ENCODE data around the gene ADAMTS16. TPM values are rescaled to one million over a fixed set of nuclear protein-coding genes. Genes with fewer than 3 reads are reported as not detected.

Gene ADAMTS16
- total and polyA plus RNA-seq, 4 donors: 5.0 to 12.3 (median 6.5) TPM

- H3K27ac ChIP-seq (ENCODE audit: low read depth, low read length): peak overlapping the region; percentile 19
- no peaks in the 10 kb centered on the region for H3K27me3 ChIP-seq (ENCODE audit: control insufficient read depth, insufficient read depth, low read length)
- no peaks in the 10 kb centered on the region for H3K36me3 ChIP-seq (ENCODE audit: control insufficient read depth, insufficient read depth, low read length)
- DNase-seq (ENCODE audit: low read depth in 4 of 6, low spot score in 6 of 6): peak in 1 of 6 donors; percentile 42
- H3K4me1 ChIP-seq (ENCODE audit: control insufficient read depth, insufficient read depth, low read length): peaks cover 23% of the 10 kb centered on the region
- WGBS (ENCODE audit: insufficient coverage): 49% methylated on average over 5 of the region's 9 CpGs
- H3K9me3 ChIP-seq (ENCODE audit: control insufficient read depth, insufficient read depth, low read length): no peaks in the 10 kb centered on the region
- no peak overlapping the region for H3K4me3 ChIP-seq (ENCODE audit: low read depth, low read length)
These were observed 157.4 kb downstream of the ADAMTS16 start for GRCh38 chr5:5297432-5298067.

- Histone ChIP-seq H3K4me3 (ENCODE audit: low read depth, low read length) (no peak overlapping the region), H3K27ac (ENCODE audit: low read depth, low read length) (peak overlapping the region; percentile 19), H3K4me1 (ENCODE audit: control insufficient read depth, insufficient read depth, low read length) (peaks cover 23% of the 10 kb centered on the region), H3K9me3 (ENCODE audit: control insufficient read depth, insufficient read depth, low read length) (no peaks in the 10 kb centered on the region), H3K36me3 (ENCODE audit: control insufficient read depth, insufficient read depth, low read length) (peaks cover under 1% of the 10 kb centered on the region), H3K27me3 (ENCODE audit: control insufficient read depth, insufficient read depth, low read length) (no peaks in the 10 kb centered on the region)
- peak in 2 of 6 donors; percentile 34 for DNase-seq (ENCODE audit: low read depth in 4 of 6, low spot score in 6 of 6)
- 60% methylated on average over 1 of the region's 4 CpGs for WGBS (ENCODE audit: insufficient coverage)
These were observed 158.0 kb downstream of the ADAMTS16 start for GRCh38 chr5:5298068-5298633.

GRCh38 chr5:5298841-5299541 lies 158.9 kb downstream of the ADAMTS16 start:
- WGBS (ENCODE audit: insufficient coverage): 61% methylated on average over 10 of the region's 13 CpGs
- DNase-seq (ENCODE audit: low read depth in 4 of 6, low spot score in 6 of 6): peak in 2 of 6 donors; percentile 42 to 66
- Histone ChIP-seq H3K27ac (ENCODE audit: low read depth, low read length) (no peak overlapping the region), H3K27me3 (ENCODE audit: control insufficient read depth, insufficient read depth, low read length) (no peaks in the 10 kb centered on the region), H3K9me3 (ENCODE audit: control insufficient read depth, insufficient read depth, low read length) (no peaks in the 10 kb centered on the region), H3K36me3 (ENCODE audit: control insufficient read depth, insufficient read depth, low read length) (peaks cover 5% of the 10 kb centered on the region), H3K4me1 (ENCODE audit: control insufficient read depth, insufficient read depth, low read length) (peaks cover 23% of the 10 kb centered on the region), H3K4me3 (ENCODE audit: low read depth, low read length) (no peak overlapping the region)

GRCh38 chr5:5301176-5301575 lies 161.0 kb downstream of the ADAMTS16 start:
- H3K27ac ChIP-seq (ENCODE audit: low read depth, low read length): no peak overlapping the region
- no peaks in the 10 kb centered on the region for H3K9me3 ChIP-seq (ENCODE audit: control insufficient read depth, insufficient read depth, low read length)
- no peak for DNase-seq (ENCODE audit: low read depth in 4 of 6, low spot score in 6 of 6)
- H3K4me3 ChIP-seq (ENCODE audit: low read depth, low read length): no peak overlapping the region
- WGBS (ENCODE audit: insufficient coverage): 46% methylated on average over 2 of the region's 3 CpGs
- peaks cover 5% of the 10 kb centered on the region for H3K36me3 ChIP-seq (ENCODE audit: control insufficient read depth, insufficient read depth, low read length)
- H3K4me1 ChIP-seq (ENCODE audit: control insufficient read depth, insufficient read depth, low read length): peaks cover 27% of the 10 kb centered on the region
- peaks cover 2% of the 10 kb centered on the region for H3K27me3 ChIP-seq (ENCODE audit: control insufficient read depth, insufficient read depth, low read length)

GRCh38 chr5:5302201-5302600 lies 162.1 kb downstream of the ADAMTS16 start:
- Histone ChIP-seq H3K36me3 (ENCODE audit: control insufficient read depth, insufficient read depth, low read length) (peaks cover 11% of the 10 kb centered on the region), H3K27ac (ENCODE audit: low read depth, low read length) (no peak overlapping the region), H3K4me3 (ENCODE audit: low read depth, low read length) (no peak overlapping the region), H3K4me1 (ENCODE audit: control insufficient read depth, insufficient read depth, low read length) (peaks cover 34% of the 10 kb centered on the region), H3K9me3 (ENCODE audit: control insufficient read depth, insufficient read depth, low read length) (no peaks in the 10 kb centered on the region), H3K27me3 (ENCODE audit: control insufficient read depth, insufficient read depth, low read length) (peaks cover 2% of the 10 kb centered on the region)
- WGBS (ENCODE audit: insufficient coverage): 40% methylated on average over 1 of the region's 4 CpGs
- no peak for DNase-seq (ENCODE audit: low read depth in 4 of 6, low spot score in 6 of 6)

GRCh38 chr5:5303242-5303641 lies 163.1 kb downstream of the ADAMTS16 start:
- DNase-seq (ENCODE audit: low read depth in 4 of 6, low spot score in 6 of 6): no peak
- H3K4me1 ChIP-seq (ENCODE audit: control insufficient read depth, insufficient read depth, low read length): peaks cover 25% of the 10 kb centered on the region
- H3K36me3 ChIP-seq (ENCODE audit: control insufficient read depth, insufficient read depth, low read length): peaks cover 11% of the 10 kb centered on the region
- no peak overlapping the region for H3K27ac ChIP-seq (ENCODE audit: low read depth, low read length)
- H3K27me3 ChIP-seq (ENCODE audit: control insufficient read depth, insufficient read depth, low read length): peaks cover 2% of the 10 kb centered on the region
- no peak overlapping the region for H3K4me3 ChIP-seq (ENCODE audit: low read depth, low read length)
- WGBS (ENCODE audit: insufficient coverage): 95% methylated on average over 13 of the region's 15 CpGs
- H3K9me3 ChIP-seq (ENCODE audit: control insufficient read depth, insufficient read depth, low read length): no peaks in the 10 kb centered on the region

GRCh38 chr5:5304361-5305020 lies 164.4 kb downstream of the ADAMTS16 start:
- 49% methylated on average over 4 of the region's 10 CpGs for WGBS (ENCODE audit: insufficient coverage)
- Histone ChIP-seq H3K4me1 (ENCODE audit: control insufficient read depth, insufficient read depth, low read length) (peaks cover 16% of the 10 kb centered on the region), H3K9me3 (ENCODE audit: control insufficient read depth, insufficient read depth, low read length) (no peaks in the 10 kb centered on the region), H3K27ac (ENCODE audit: low read depth, low read length) (no peak overlapping the region), H3K4me3 (ENCODE audit: low read depth, low read length) (no peak overlapping the region), H3K27me3 (ENCODE audit: control insufficient read depth, insufficient read depth, low read length) (peaks cover 2% of the 10 kb centered on the region), H3K36me3 (ENCODE audit: control insufficient read depth, insufficient read depth, low read length) (peaks cover 11% of the 10 kb centered on the region)
- DNase-seq (ENCODE audit: low read depth in 4 of 6, low spot score in 6 of 6): peak in 2 of 6 donors; percentile 44 to 45

GRCh38 chr5:5306696-5307095 lies 166.6 kb downstream of the ADAMTS16 start:
- 83% methylated on average over 5 of the region's 7 CpGs for WGBS (ENCODE audit: insufficient coverage)
- DNase-seq (ENCODE audit: low read depth in 4 of 6, low spot score in 6 of 6): peak in 1 of 6 donors; percentile 65
- Histone ChIP-seq H3K27ac (ENCODE audit: low read depth, low read length) (no peak overlapping the region), H3K27me3 (ENCODE audit: control insufficient read depth, insufficient read depth, low read length) (peaks cover 2% of the 10 kb centered on the region), H3K4me1 (ENCODE audit: control insufficient read depth, insufficient read depth, low read length) (peaks cover 14% of the 10 kb centered on the region), H3K36me3 (ENCODE audit: control insufficient read depth, insufficient read depth, low read length) (peaks cover 11% of the 10 kb centered on the region), H3K9me3 (ENCODE audit: control insufficient read depth, insufficient read depth, low read length) (no peaks in the 10 kb centered on the region), H3K4me3 (ENCODE audit: low read depth, low read length) (no peak overlapping the region)

- Histone ChIP-seq H3K27ac (ENCODE audit: low read depth, low read length) (no peak overlapping the region), H3K4me3 (ENCODE audit: low read depth, low read length) (no peak overlapping the region), H3K36me3 (ENCODE audit: control insufficient read depth, insufficient read depth, low read length) (peaks cover 8% of the 10 kb centered on the region), H3K4me1 (ENCODE audit: control insufficient read depth, insufficient read depth, low read length) (peaks cover 21% of the 10 kb centered on the region), H3K27me3 (ENCODE audit: control insufficient read depth, insufficient read depth, low read length) (peaks cover 2% of the 10 kb centered on the region), H3K9me3 (ENCODE audit: control insufficient read depth, insufficient read depth, low read length) (no peaks in the 10 kb centered on the region)
- no peak for DNase-seq (ENCODE audit: low read depth in 4 of 6, low spot score in 6 of 6)
- WGBS (ENCODE audit: insufficient coverage): 97% methylated on average over 5 of the region's 5 CpGs
These were observed 168.2 kb downstream of the ADAMTS16 start for GRCh38 chr5:5308319-5308718.

Measured in spinal cord (tissue), 10 donors.